GM23248 (cell line): ENCODE results near the gene RASGEF1C. TPM values are rescaled to one million over a fixed set of nuclear protein-coding genes. Genes with fewer than 3 reads are reported as not detected.

Experiments used
- DNase-seq: peaks from one replicate; pipeline ENCODE4 v3.0.0-alpha.2; 2015
- H2AFZ ChIP-seq: fragments of 200-600 bp; sonication (generic); 2 replicates; pipeline ENCODE4 v1.6.1; 2016; ENCODE audit warnings: antibody characterized with exemption
- H3F3A ChIP-seq: fragments of 200-600 bp; sonication (generic); 2 replicates; pipeline ENCODE4 v1.6.1; 2016; ENCODE audit warnings: mild to moderate bottlenecking, antibody characterized with exemption, mixed run types; ENCODE audit not compliant: insufficient read depth
- H3K27ac ChIP-seq: fragments of 200-600 bp; sonication (generic); 2 replicates; pipeline ENCODE4 v1.5.1; 2016; ENCODE audit warnings: mild to moderate bottlenecking
- H3K27me3 ChIP-seq: fragments of 200-600 bp; sonication (generic); replicated peaks from 2 replicates; pipeline ENCODE4 v1.6.1; 2016; ENCODE audit warnings: mild to moderate bottlenecking; ENCODE audit not compliant: insufficient read depth
- H3K36me3 ChIP-seq: fragments of 200-600 bp; sonication (generic); 2 replicates; pipeline ENCODE4 v1.6.1; 2016; ENCODE audit warnings: low read depth, mild to moderate bottlenecking
- H3K4me1 ChIP-seq: fragments of 200-600 bp; sonication (generic); 2 replicates; pipeline ENCODE4 v1.6.1; 2016; ENCODE audit warnings: mild to moderate bottlenecking; ENCODE audit not compliant: insufficient read depth
- H3K4me2 ChIP-seq: fragments of 200-600 bp; sonication (generic); one replicate; pipeline ENCODE4 v1.6.1; 2016; ENCODE audit warnings: mild to moderate bottlenecking; ENCODE audit not compliant: unreplicated experiment
- H3K4me3 ChIP-seq: fragments of 200-600 bp; sonication (generic); 2 replicates; pipeline ENCODE4 v1.5.1; 2016; ENCODE audit warnings: mild to moderate bottlenecking
- H3K79me2 ChIP-seq: fragments of 200-600 bp; sonication (generic); 2 replicates; pipeline ENCODE4 v1.6.1; 2016; ENCODE audit warnings: mild to moderate bottlenecking; ENCODE audit not compliant: insufficient read depth
- H3K9ac ChIP-seq: fragments of 200-600 bp; sonication (generic); 2 replicates; pipeline ENCODE4 v1.6.1; 2016; ENCODE audit warnings: mild to moderate bottlenecking
- H3K9me2 ChIP-seq: fragments of 200-600 bp; sonication (generic); 2 replicates; pipeline ENCODE4 v1.6.1; 2016; ENCODE audit warnings: mixed run types, mild to moderate bottlenecking, moderate library complexity; ENCODE audit not compliant: insufficient read depth
- H3K9me3 ChIP-seq: fragments of 200-600 bp; sonication (generic); one replicate; pipeline ENCODE4 v1.6.1; 2017; ENCODE audit warnings: low read depth
- H4K20me1 ChIP-seq: fragments of 200-600 bp; sonication (generic); 2 replicates; pipeline ENCODE4 v1.6.0; 2016; ENCODE audit not compliant: insufficient read depth
- EZH2 ChIP-seq: fragments of 200-600 bp; sonication (generic); IDR thresholded peaks from 2 replicates; pipeline ENCODE4 v1.6.1; 2018; ENCODE audit warnings: antibody characterized with exemption, mild to moderate bottlenecking; ENCODE audit not compliant: insufficient read depth, poor library complexity, severe bottlenecking
- EZH2phosphoT487 ChIP-seq: fragments of 200-600 bp; sonication (generic); IDR thresholded peaks from 2 replicates; pipeline ENCODE4 v1.6.1; 2018; ENCODE audit warnings: antibody characterized with exemption, moderate library complexity, mild to moderate bottlenecking, low read depth; ENCODE audit not compliant: insufficient read depth
- WGBS, 2 experiments: methylation state at CpG; one replicate each; pipeline ENCODE4 v1.1.6; 2015 to 2017; ENCODE audit warnings: low lambda C conversion rate in 2 of 2, low coverage in 1 of 2; ENCODE audit errors: missing lambda C conversion rate in 2 of 2; 5-methylcytosine and 5-hydroxymethylcytosine counted together
- in situ Hi-C: fragments of 300-500 bp; cut with MboI; formaldehyde crosslinking; loops from 2 replicates; pipeline ENCODE4 v1.15.0; 2020
- polyA plus RNA-seq: library from polyadenylated mRNA; unstranded; fragments of >200 nt; fragmentation: Nextera tagmentation; extraction: Ambion mirVana; gene quantifications from 2 replicates; pipeline ENCODE4 v1.2.1, GENCODE V29; 2016
- total RNA-seq: library from RNA; depleted of rRNA; stranded (reverse); fragments of >200 nt; shearing (Covaris generic); gene quantifications from 2 replicates; pipeline ENCODE4 v1.2.3, GENCODE V29; 2014

The RASGEF1C gene
- total and polyA plus RNA-seq, 2 experiments from 2014 or later, result not detected

DNA sequence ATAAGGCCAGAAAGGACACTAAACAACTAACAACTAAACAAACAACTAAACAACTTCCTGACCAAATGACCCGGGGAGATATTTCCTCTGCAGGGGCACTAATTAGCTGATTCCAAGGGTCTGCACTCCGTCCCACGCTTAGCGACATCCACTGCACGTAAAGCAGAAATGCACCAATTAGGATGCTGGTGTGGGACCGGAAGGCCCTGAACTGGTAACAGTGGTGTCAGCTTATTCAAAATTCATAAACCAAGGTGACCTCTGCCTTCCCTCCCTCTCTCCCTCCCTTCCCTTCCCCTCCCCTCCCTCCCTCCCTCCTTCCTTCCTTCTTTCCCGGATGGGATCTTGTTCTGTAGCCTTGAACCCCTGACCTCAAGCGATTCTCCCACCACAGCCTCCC is 9.6 kb downstream of the RASGEF1C start:
- H3K4me3 ChIP-seq, result no peak overlapping the region
- no peaks in the 10 kb centered on the region for H3K4me1 ChIP-seq
- no peaks in the 10 kb centered on the region; the same call in 1 of the 2 replicates for H3K27me3 ChIP-seq
- no peak overlapping the region for H3K27ac ChIP-seq
- no peak for DNase-seq
- 64 to 67% methylated on average over 7 to 8 of the region's 8 CpGs for WGBS, 2 experiments
- H3K9me3 ChIP-seq, result no peaks in the 10 kb centered on the region
- H3K9ac ChIP-seq, result no peak overlapping the region
- in situ Hi-C loops, result no loop called here
- no peaks in the 10 kb centered on the region for H3K79me2 ChIP-seq
- no peak overlapping the region for H3K4me2 ChIP-seq
- H2AFZ ChIP-seq, result no peak overlapping the region
- H3K9me2 ChIP-seq, result no peaks in the 10 kb centered on the region
- no peak for TF ChIP-seq EZH2
- TF ChIP-seq EZH2phosphoT487, result no peak
- H3F3A ChIP-seq, result no peaks in the 10 kb centered on the region
- H3K36me3 ChIP-seq, result no peaks in the 10 kb centered on the region
- no peaks in the 10 kb centered on the region for H4K20me1 ChIP-seq

DNA sequence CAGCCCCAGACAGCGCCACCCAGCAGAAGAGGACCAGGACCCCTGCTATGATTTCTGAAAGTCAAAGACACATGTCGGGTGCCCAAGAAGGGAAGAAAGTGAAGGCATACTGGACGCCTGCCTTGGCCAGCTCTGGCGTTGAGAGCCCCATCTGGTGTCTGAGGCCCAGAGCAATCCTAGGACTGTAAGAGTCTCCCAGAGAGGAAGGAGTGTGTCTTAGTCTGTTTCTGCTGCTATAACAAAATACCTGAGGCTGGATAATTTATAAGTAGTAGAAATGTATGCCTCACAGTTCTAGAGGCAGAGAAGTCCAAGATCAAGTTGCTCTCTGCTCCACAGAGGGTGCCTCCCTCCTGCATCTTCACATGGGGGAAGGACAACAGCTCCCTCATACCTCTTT is 10.8 kb downstream of the RASGEF1C start:
- H3K9ac ChIP-seq, result no peak overlapping the region
- H3K4me2 ChIP-seq, result no peak overlapping the region
- H3K4me3 ChIP-seq, result no peak overlapping the region
- TF ChIP-seq EZH2 (no peak), EZH2phosphoT487 (no peak)
- H4K20me1 ChIP-seq, result no peaks in the 10 kb centered on the region
- no peak overlapping the region for H2AFZ ChIP-seq
- H3K9me3 ChIP-seq, result no peaks in the 10 kb centered on the region
- no peaks in the 10 kb centered on the region for H3F3A ChIP-seq
- no peak for DNase-seq
- H3K79me2 ChIP-seq, result no peaks in the 10 kb centered on the region
- no peaks in the 10 kb centered on the region for H3K9me2 ChIP-seq
- H3K27ac ChIP-seq, result no peak overlapping the region
- no peaks in the 10 kb centered on the region for H3K4me1 ChIP-seq
- no peaks in the 10 kb centered on the region; the same call in 1 of the 2 replicates for H3K27me3 ChIP-seq
- no peaks in the 10 kb centered on the region for H3K36me3 ChIP-seq
- in situ Hi-C loops, result no loop called here
- 55 to 82% methylated on average over 4 of the region's 4 CpGs for WGBS, 2 experiments

DNA sequence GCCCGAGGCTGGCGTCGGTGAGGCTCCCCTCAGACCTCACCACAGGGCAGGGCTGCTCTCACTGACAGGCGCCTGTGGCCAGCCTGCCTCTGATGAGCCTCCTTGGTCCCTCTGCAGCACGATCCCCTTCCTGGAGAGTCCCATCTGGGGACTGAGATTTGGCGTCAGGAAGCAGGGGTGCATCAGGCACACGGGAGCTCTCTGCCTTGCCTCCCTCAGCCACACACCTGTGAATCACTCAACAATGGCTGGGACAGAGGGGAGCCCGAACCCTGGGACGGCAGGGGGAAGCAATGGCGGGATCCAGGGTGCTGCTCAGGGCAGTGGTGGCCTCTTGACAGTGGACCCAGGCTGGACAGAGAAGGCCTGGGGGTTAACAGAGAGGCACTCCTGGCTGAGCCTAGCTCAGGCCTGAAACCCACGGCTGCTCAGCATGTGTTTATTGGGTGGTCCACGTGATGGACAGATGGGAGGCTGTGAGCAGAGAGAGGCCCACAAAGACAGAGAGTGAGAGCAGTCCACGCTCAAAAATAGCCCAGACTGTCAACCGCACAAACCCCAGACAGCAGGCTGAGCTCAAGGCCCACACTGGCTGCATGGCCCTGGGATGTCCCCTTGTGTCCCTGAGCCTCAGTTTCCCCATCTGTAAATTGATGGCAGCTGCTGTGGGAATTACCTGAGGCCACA is 11.9 kb downstream of the RASGEF1C start:
- no peaks in the 10 kb centered on the region for H4K20me1 ChIP-seq
- TF ChIP-seq EZH2, result no peak
- no peak for DNase-seq
- H3K9me2 ChIP-seq, result no peaks in the 10 kb centered on the region
- no peaks in the 10 kb centered on the region for H3K4me1 ChIP-seq
- no peak overlapping the region for H3K9ac ChIP-seq
- no peak overlapping the region for H3K4me2 ChIP-seq
- H3K9me3 ChIP-seq, result no peaks in the 10 kb centered on the region
- no peaks in the 10 kb centered on the region for H3K79me2 ChIP-seq
- no peaks in the 10 kb centered on the region for H3K36me3 ChIP-seq
- in situ Hi-C loops, result no loop called here
- H2AFZ ChIP-seq, result no peak overlapping the region
- no peaks in the 10 kb centered on the region for H3F3A ChIP-seq
- WGBS, 2 experiments, result 13 to 16% methylated on average over 14 of the region's 14 CpGs
- no peak overlapping the region for H3K4me3 ChIP-seq
- no peaks in the 10 kb centered on the region; the same call in 1 of the 2 replicates for H3K27me3 ChIP-seq
- H3K27ac ChIP-seq, result no peak overlapping the region

DNA sequence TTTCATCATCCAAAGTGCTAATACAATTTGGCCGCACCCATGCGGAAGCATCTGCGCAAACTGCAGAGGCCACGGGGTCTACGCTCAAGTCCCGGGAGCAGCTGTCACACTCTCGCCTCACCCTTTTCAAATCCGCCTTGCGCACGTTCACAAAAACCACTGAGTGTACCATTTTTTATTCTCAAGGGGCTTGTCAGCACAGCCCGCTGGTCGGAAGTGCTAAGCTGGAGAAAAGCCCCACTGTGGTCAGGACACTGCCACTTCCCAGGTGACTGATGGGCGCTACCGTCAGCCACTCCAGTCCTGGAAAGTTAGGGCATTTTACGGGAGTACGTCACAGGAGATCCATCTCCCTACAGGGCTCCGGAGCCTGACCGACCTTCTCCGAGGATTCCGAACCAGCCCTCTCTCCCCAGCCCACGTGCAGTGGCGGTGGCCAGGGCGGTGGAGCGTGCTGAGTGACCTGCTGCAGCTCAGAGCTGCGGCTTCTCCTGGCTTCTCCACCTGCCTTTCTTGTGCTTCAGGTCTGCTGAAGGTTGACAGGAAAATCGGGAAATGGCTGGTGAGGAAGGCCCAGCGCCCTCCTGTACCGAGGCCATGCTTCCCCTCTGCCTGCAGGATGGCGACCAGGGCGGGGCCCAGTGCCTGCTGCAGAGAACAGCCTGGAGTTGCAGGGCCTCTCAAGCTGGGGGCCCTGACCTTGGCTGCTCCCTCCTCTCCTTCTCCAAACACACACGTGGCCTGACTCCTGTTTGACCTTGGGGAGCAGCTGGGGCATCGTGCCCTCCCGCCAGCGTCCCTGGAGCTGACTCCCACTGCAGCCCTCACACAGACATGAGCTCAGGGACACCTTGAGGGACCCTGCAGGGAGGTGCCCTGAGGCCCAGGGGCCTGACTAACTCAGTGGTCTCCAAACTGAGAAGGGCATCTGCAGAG is 14.3 kb downstream of the RASGEF1C start:
- no peaks in the 10 kb centered on the region for H3K36me3 ChIP-seq
- no peaks in the 10 kb centered on the region for H3K9me2 ChIP-seq
- TF ChIP-seq EZH2 (no peak), EZH2phosphoT487 (no peak)
- H3F3A ChIP-seq, result no peaks in the 10 kb centered on the region
- H3K9ac ChIP-seq, result no peak overlapping the region
- H3K4me3 ChIP-seq, result no peak overlapping the region
- in situ Hi-C loops, result no loop called here
- no peaks in the 10 kb centered on the region for H3K9me3 ChIP-seq
- no peak overlapping the region for H3K4me2 ChIP-seq
- no peaks in the 10 kb centered on the region; the same call in 1 of the 2 replicates for H3K27me3 ChIP-seq
- no peak overlapping the region for H3K27ac ChIP-seq
- 71 to 73% methylated on average over 34 of the region's 34 CpGs for WGBS, 2 experiments
- H4K20me1 ChIP-seq, result no peaks in the 10 kb centered on the region
- H3K79me2 ChIP-seq, result no peaks in the 10 kb centered on the region
- DNase-seq, result no peak
- H3K4me1 ChIP-seq, result no peaks in the 10 kb centered on the region
- H2AFZ ChIP-seq, result no peak overlapping the region
